Upper lobe of left lung (tissue), 4 donors: ENCODE data around the gene ZNF708.

Source experiments
- CTCF ChIP-seq, 6 experiments: fragments of 450-650 bp in 4 of 6; fragments of 200-600 bp in 2 of 6; sonication (generic) in 2 of 6; IDR thresholded peaks; one replicate each; pipeline ENCODE4 v1.5.1; 2016 to 2019; ENCODE audit warnings: antibody characterized with exemption in 6 of 6
- EP300 ChIP-seq, 4 donors: sonication (generic); formaldehyde crosslinking; IDR thresholded peaks; one replicate each; pipeline ENCODE4 v1.5.1; 2017; ENCODE audit warnings: antibody characterized with exemption in 4 of 4, control low read depth in 2 of 4

- TF ChIP-seq EP300 (IDR thresholded peaks at IDR 0.05): no peak
- no peak for TF ChIP-seq CTCF (IDR thresholded peaks at IDR 0.05)
Observed at GRCh38 chr19:21321134-21321533, 8.1 kb downstream of the ZNF708 start.
